ENCODE data around the gene AKT3. TPM values are rescaled to one million over a fixed set of nuclear protein-coding genes. Genes with fewer than 3 reads are reported as not detected.

The AKT3 gene
- total RNA-seq, 2 donors from 2014 or later, result 46.0 to 85.8 TPM

GRCh38 chr1:243605604-243606003 is 244.4 kb downstream of the AKT3 start:
- no peak overlapping the region for H3K27ac ChIP-seq
- peaks cover 5% of the 10 kb centered on the region for H3K9me3 ChIP-seq
- no peak overlapping the region for H3K4me3 ChIP-seq
- ATAC-seq (ENCODE audit: insufficient number of reproducible peaks, low FRiP score, low read depth) (no peak), DNase-seq (ENCODE audit: low spot score) (no peak)
- peaks cover 2% of the 10 kb centered on the region for H3K36me3 ChIP-seq
- no peaks in the 10 kb centered on the region for H3K27me3 ChIP-seq (replicated peaks; ENCODE audit: insufficient read depth)
- TF ChIP-seq, protein P1, sequence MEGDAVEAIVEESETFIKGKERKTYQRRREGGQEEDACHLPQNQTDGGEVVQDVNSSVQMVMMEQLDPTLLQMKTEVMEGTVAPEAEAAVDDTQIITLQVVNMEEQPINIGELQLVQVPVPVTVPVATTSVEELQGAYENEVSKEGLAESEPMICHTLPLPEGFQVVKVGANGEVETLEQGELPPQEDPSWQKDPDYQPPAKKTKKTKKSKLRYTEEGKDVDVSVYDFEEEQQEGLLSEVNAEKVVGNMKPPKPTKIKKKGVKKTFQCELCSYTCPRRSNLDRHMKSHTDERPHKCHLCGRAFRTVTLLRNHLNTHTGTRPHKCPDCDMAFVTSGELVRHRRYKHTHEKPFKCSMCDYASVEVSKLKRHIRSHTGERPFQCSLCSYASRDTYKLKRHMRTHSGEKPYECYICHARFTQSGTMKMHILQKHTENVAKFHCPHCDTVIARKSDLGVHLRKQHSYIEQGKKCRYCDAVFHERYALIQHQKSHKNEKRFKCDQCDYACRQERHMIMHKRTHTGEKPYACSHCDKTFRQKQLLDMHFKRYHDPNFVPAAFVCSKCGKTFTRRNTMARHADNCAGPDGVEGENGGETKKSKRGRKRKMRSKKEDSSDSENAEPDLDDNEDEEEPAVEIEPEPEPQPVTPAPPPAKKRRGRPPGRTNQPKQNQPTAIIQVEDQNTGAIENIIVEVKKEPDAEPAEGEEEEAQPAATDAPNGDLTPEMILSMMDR (IDR thresholded peaks at IDR 0.05), result no peak
- H3K4me1 ChIP-seq (ENCODE audit: control insufficient read depth in 1 of 2, low read depth in 2 of 2), result peaks cover 7 to 11% of the 10 kb centered on the region in 2 donors

- ATAC-seq (ENCODE audit: insufficient number of reproducible peaks, low FRiP score, low read depth), result no peak
- peaks cover 5% of the 10 kb centered on the region for H3K9me3 ChIP-seq
- no peak overlapping the region for H3K4me3 ChIP-seq
- H3K27ac ChIP-seq, result no peak overlapping the region
- H3K27me3 ChIP-seq (replicated peaks; ENCODE audit: insufficient read depth), result no peaks in the 10 kb centered on the region
- TF ChIP-seq, protein P1 (IDR thresholded peaks at IDR 0.05), result no peak
- H3K36me3 ChIP-seq, result no peaks in the 10 kb centered on the region
- no peak for DNase-seq (ENCODE audit: low spot score)
- H3K4me1 ChIP-seq (ENCODE audit: control insufficient read depth in 1 of 2, low read depth in 2 of 2), result peaks cover 7 to 11% of the 10 kb centered on the region in 2 donors
Measured at GRCh38 chr1:243601720-243602119, 248.3 kb downstream of the AKT3 start.

GRCh38 chr1:243598433-243598832 is 251.6 kb downstream of the AKT3 start:
- Histone ChIP-seq H3K36me3 (no peaks in the 10 kb centered on the region), H3K9me3 (peaks cover 5% of the 10 kb centered on the region), H3K27ac (no peak overlapping the region), H3K27me3 (replicated peaks; ENCODE audit: insufficient read depth) (no peaks in the 10 kb centered on the region), H3K4me3 (no peak overlapping the region), H3K4me1 (ENCODE audit: control insufficient read depth in 1 of 2, low read depth in 2 of 2) (peaks cover 7 to 9% of the 10 kb centered on the region in 2 donors)
- no peak for ATAC-seq (ENCODE audit: insufficient number of reproducible peaks, low FRiP score, low read depth)
- no peak for DNase-seq (ENCODE audit: low spot score)
- TF ChIP-seq, protein P1 (IDR thresholded peaks at IDR 0.05), result no peak

DNA sequence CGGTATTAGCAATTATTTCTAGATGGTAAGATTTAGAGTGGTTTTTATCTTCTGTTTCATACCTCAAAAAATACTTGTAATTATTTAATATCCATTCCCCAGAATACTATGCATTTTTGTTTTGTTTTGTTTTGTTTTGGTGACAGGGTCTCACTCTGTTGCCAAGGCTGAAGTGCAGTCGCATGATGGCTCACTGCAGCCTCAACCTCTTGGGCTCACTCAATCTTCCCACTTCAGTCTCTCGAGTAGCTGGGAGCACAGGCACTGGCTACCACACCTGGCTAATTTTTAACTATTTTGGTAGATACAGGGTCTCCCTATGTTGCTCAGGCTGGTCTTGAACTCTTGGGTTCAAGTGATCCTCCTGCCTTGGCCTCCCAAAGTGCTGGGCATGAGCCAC is 252.7 kb downstream of the AKT3 start:
- H3K27ac ChIP-seq, result no peak overlapping the region

DNA sequence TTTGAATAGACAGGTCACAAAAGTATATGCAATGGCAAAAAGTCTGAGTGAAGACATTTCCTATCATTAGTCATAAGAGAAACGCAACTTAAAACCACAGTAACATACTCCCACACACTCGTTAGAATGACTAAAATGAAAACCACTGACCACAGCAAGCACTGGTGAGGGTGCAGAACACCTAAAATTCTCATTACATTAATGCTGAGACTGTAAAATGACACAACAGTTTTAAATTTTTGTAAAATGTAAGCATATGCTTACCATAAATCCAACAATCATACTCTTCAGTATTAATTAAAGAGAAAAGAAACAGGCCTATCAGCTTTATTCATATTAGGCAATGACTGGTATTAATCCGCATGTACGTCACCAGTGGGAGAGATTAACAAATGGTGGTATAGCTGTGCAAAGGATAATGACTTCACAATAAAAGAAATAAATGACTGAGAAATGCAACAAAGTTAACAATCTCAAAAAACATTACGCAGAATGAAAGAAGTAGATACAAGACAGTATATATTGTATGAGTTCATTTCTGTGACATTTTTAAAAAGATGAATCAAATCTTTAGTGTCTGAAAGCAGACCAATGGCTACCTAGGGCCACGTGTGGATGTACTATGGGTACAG is 253.5 kb downstream of the AKT3 start:
- ATAC-seq (ENCODE audit: insufficient number of reproducible peaks, low FRiP score, low read depth), result no peak
- no peak overlapping the region for H3K4me3 ChIP-seq
- no peaks in the 10 kb centered on the region for H3K27me3 ChIP-seq (replicated peaks; ENCODE audit: insufficient read depth)
- H3K4me1 ChIP-seq (ENCODE audit: control insufficient read depth in 1 of 2, low read depth in 2 of 2), result no peaks in the 10 kb centered on the region
- H3K27ac ChIP-seq, result no peak overlapping the region
- TF ChIP-seq, protein P1 (IDR thresholded peaks at IDR 0.05), result no peak
- no peaks in the 10 kb centered on the region for H3K9me3 ChIP-seq
- no peak for DNase-seq (ENCODE audit: low spot score)
- H3K36me3 ChIP-seq, result no peaks in the 10 kb centered on the region

More for the DNA sequence above, 252.7 kb downstream of the AKT3 start:
- H3K36me3 ChIP-seq, result no peaks in the 10 kb centered on the region
- TF ChIP-seq, protein P1 (IDR thresholded peaks at IDR 0.05), result no peak
- DNase-seq (ENCODE audit: low spot score), result no peak
- ATAC-seq (ENCODE audit: insufficient number of reproducible peaks, low FRiP score, low read depth), result no peak
- no peaks in the 10 kb centered on the region for H3K4me1 ChIP-seq (ENCODE audit: control insufficient read depth in 1 of 2, low read depth in 2 of 2)
- no peaks in the 10 kb centered on the region for H3K27me3 ChIP-seq (replicated peaks; ENCODE audit: insufficient read depth)
- no peak overlapping the region for H3K4me3 ChIP-seq
- H3K9me3 ChIP-seq, result peaks cover 5% of the 10 kb centered on the region

Measured in thoracic aorta (tissue), 2 donors.